Fibroblast of skin of abdomen (primary cell): ENCODE results near the gene BDH1.

Experiments used
- DNase-seq: peaks from one replicate; pipeline ENCODE4 v3.0.0-alpha.2; 2013

Gene BDH1

GRCh38 chr3:197547306-197548011 lies 8.3 kb downstream of the BDH1 start:
- DNase-seq, result no peak

GRCh38 chr3:197546307-197547085 lies 9.3 kb downstream of the BDH1 start:
- no peak for DNase-seq

- DNase-seq, result no peak
These were observed 10.2 kb downstream of the BDH1 start for GRCh38 chr3:197545571-197545970.

GRCh38 chr3:197545101-197545500 lies 10.7 kb downstream of the BDH1 start:
- DNase-seq, result no peak

- DNase-seq, result no peak
These were observed 12.9 kb downstream of the BDH1 start for GRCh38 chr3:197542741-197543454.

- DNase-seq, result peak; percentile 72
These were observed 13.8 kb downstream of the BDH1 start for GRCh38 chr3:197541756-197542539.

- no peak for DNase-seq
These were observed 14.8 kb downstream of the BDH1 start for GRCh38 chr3:197540961-197541377.

GRCh38 chr3:197539651-197540051 lies 16.1 kb downstream of the BDH1 start:
- no peak for DNase-seq

- peak; percentile 12 for DNase-seq
These were observed 21.6 kb downstream of the BDH1 start for GRCh38 chr3:197533927-197534725.

GRCh38 chr3:197533396-197533795 lies 22.4 kb downstream of the BDH1 start:
- no peak for DNase-seq

- DNase-seq, result no peak
These were observed 23.4 kb downstream of the BDH1 start for GRCh38 chr3:197532388-197532787.

- DNase-seq, result no peak
These were observed 27.6 kb downstream of the BDH1 start for GRCh38 chr3:197528190-197528589.

- DNase-seq, result no peak
These were observed 28.2 kb downstream of the BDH1 start for GRCh38 chr3:197527569-197527968.

- no peak for DNase-seq
These were observed 30.1 kb downstream of the BDH1 start for GRCh38 chr3:197525706-197526105.

GRCh38 chr3:197524128-197524527 lies 31.6 kb downstream of the BDH1 start:
- no peak for DNase-seq

- DNase-seq, result no peak
These were observed 32.2 kb downstream of the BDH1 start for GRCh38 chr3:197523526-197523925.

GRCh38 chr3:197522881-197523441 lies 32.8 kb downstream of the BDH1 start:
- peak; percentile 60 for DNase-seq

- no peak for DNase-seq
These were observed 33.5 kb downstream of the BDH1 start for GRCh38 chr3:197522183-197522715.

- DNase-seq, result no peak
These were observed 34.2 kb downstream of the BDH1 start for GRCh38 chr3:197521277-197522182.
